Gastroesophageal sphincter (tissue), 4 donors: ENCODE results near the gene UFL1. TPM values are rescaled to one million over a fixed set of nuclear protein-coding genes. Genes with fewer than 3 reads are reported as not detected.

Source experiments
- ATAC-seq: fragments of 150-250 bp; one replicate; pipeline ENCODE4 v1.9.1; 2016; ENCODE audit warnings: mild to moderate bottlenecking, moderate library complexity
- H3K27ac ChIP-seq, 4 donors: fragments of 200-600 bp; sonication (generic) in 3 of 4; 1 replicate in 3 of 4; 2 replicates in 1 of 4; pipeline ENCODE4 v1.5.1; 2016 to 2019
- H3K27me3 ChIP-seq: fragments of 200-600 bp; sonication (generic); one replicate; pipeline ENCODE4 v1.5.1; 2019
- H3K36me3 ChIP-seq, 2 donors: fragments of 200-600 bp; sonication (generic); one replicate each; pipeline ENCODE4 v1.5.1; 2019; ENCODE audit warnings: control low read depth in 1 of 2
- H3K4me1 ChIP-seq, 3 donors: fragments of 200-600 bp; sonication (generic); 1 replicate in 2 of 3; 2 replicates in 1 of 3; pipeline ENCODE4 v1.5.1; 2016 to 2019; ENCODE audit warnings: control low read depth in 2 of 3
- H3K4me3 ChIP-seq, 2 donors: fragments of 200-600 bp; sonication (generic); one replicate each; pipeline ENCODE4 v1.5.1; 2019; ENCODE audit warnings: mild to moderate bottlenecking in 1 of 2, moderate library complexity in 1 of 2
- H3K9me3 ChIP-seq, 3 donors: fragments of 200-600 bp; sonication (generic); one replicate each; pipeline ENCODE4 v1.5.1; 2017 to 2019; ENCODE audit warnings: control low read depth in 2 of 3
- EP300 ChIP-seq: sonication (generic); formaldehyde crosslinking; IDR thresholded peaks from one replicate; pipeline ENCODE4 v1.6.1; 2017; ENCODE audit warnings: antibody characterized with exemption, mild to moderate bottlenecking
- POLR2A ChIP-seq, 2 donors: fragments of 450-650 bp; IDR thresholded peaks; one replicate each; pipeline ENCODE4 v1.6.1; 2017; ENCODE audit warnings: antibody characterized with exemption in 2 of 2, mild to moderate bottlenecking in 2 of 2, moderate library complexity in 1 of 2
- POLR2AphosphoS5 ChIP-seq: sonication (generic); formaldehyde crosslinking; IDR thresholded peaks from one replicate; pipeline ENCODE4 v1.6.1; 2017; ENCODE audit warnings: antibody characterized with exemption
- WGBS, 2 donors: methylation state at CpG; one replicate each; pipeline ENCODE4 v1.1.5; 2018; ENCODE audit warnings: low coverage in 1 of 2; 5-methylcytosine and 5-hydroxymethylcytosine counted together
- total RNA-seq, 4 donors: library from RNA; depleted of rRNA; stranded (reverse); fragments of >200 nt; gene quantifications; one replicate each; pipeline ENCODE4 v1.1.0, GENCODE V29; 2016
- TF ChIP-seq, protein P1 (sequence below), 4 experiments: fragments of 200-600 bp in 2 of 4; fragments of 450-650 bp in 2 of 4; sonication (generic) in 1 of 4; IDR thresholded peaks; one replicate each; pipeline ENCODE4 v1.5.1; 2017 to 2019; ENCODE audit warnings: antibody characterized with exemption in 4 of 4, mild to moderate bottlenecking in 2 of 4, moderate library complexity in 2 of 4

Gene UFL1
- total RNA-seq, 4 donors from 2014 or later = 25.5 to 36.4 (median 30.2) TPM

DNA sequence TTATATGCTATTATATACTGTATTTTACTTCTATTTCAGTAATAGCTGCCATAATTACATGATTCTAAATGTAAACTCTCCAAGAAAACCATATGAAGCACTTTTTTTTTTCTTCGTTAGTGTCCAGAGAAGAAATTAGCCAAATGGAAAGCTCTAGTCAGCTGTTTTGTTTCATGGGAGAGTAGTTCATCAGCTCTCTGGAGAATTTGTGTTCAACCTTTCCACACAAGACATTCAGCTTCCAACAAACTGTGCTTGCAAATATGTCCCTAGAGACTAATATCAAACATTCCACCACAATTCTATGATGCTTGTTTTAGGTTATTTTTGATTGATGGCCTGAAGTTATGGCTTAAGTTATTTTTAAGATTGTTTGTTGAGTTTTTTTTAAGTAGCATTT, 60.8 kb downstream of the UFL1 start:
- Histone ChIP-seq H3K27ac (no peak overlapping the region), H3K4me1 (no peaks in the 10 kb centered on the region), H3K4me3 (no peak overlapping the region), H3K9me3 (no peaks in the 10 kb centered on the region), H3K36me3 (no peaks in the 10 kb centered on the region), H3K27me3 (no peaks in the 10 kb centered on the region)
- ATAC-seq = no peak
- TF ChIP-seq, protein P1, sequence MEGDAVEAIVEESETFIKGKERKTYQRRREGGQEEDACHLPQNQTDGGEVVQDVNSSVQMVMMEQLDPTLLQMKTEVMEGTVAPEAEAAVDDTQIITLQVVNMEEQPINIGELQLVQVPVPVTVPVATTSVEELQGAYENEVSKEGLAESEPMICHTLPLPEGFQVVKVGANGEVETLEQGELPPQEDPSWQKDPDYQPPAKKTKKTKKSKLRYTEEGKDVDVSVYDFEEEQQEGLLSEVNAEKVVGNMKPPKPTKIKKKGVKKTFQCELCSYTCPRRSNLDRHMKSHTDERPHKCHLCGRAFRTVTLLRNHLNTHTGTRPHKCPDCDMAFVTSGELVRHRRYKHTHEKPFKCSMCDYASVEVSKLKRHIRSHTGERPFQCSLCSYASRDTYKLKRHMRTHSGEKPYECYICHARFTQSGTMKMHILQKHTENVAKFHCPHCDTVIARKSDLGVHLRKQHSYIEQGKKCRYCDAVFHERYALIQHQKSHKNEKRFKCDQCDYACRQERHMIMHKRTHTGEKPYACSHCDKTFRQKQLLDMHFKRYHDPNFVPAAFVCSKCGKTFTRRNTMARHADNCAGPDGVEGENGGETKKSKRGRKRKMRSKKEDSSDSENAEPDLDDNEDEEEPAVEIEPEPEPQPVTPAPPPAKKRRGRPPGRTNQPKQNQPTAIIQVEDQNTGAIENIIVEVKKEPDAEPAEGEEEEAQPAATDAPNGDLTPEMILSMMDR (IDR thresholded peaks at IDR 0.05) = no peak
- TF ChIP-seq EP300 (no peak), POLR2AphosphoS5 (no peak), POLR2A (IDR thresholded peaks at IDR 0.05) (no peak)
- 41 to 88% methylated on average over 1 of the region's 1 CpG for WGBS, 2 donors

DNA sequence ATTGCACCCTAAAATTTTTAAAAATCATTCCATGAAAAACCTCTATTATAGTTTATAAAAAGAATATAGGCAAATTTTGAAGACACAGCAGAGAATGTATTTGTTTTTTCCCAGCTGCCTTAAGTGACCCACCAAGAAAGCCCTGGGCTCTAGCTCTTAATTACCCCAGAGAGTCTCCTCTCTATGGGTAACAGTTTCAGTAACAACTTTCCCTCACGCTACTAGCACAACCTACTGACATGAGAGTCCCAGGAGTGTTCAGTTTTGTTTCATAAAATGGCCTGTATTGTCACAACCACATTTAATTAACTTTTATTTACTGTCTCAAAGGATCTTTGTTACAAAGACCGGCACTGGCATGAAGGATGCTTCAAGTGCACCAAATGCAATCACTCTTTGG, 82.8 kb downstream of the UFL1 start:
- WGBS, 2 donors = 82% methylated on average over 1 of the region's 2 CpGs; no CpG with 5 or more reads in 1 of the 2 donors
- Histone ChIP-seq H3K27me3 (no peaks in the 10 kb centered on the region), H3K27ac (no peak overlapping the region), H3K4me1 (no peaks in the 10 kb centered on the region), H3K4me3 (no peak overlapping the region), H3K9me3 (no peaks in the 10 kb centered on the region), H3K36me3 (no peaks in the 10 kb centered on the region)
- TF ChIP-seq POLR2AphosphoS5 (no peak), EP300 (no peak), POLR2A (IDR thresholded peaks at IDR 0.05) (no peak)
- TF ChIP-seq, protein P1 (IDR thresholded peaks at IDR 0.05) = no peak
- no peak for ATAC-seq

Other genes with a start within 250 kb of the UFL1 start
- 10 to 100 TPM; 11.4 to 36.3 (median 12.1) TPM for gene FHL5, start 41.3 kb downstream of the UFL1 start, total RNA-seq